IMR-90 (cell line): ENCODE measurements around the gene PDCD6IP. TPM values are rescaled to one million over a fixed set of nuclear protein-coding genes. Genes with fewer than 3 reads are reported as not detected.

ENCODE experiments used
- ATAC-seq: fragments of 200-7000 bp; cut with Tn5 transposase; 2 replicates; pipeline ENCODE4 v1.9.1; 2020; ENCODE audit warnings: low read depth, mild to moderate bottlenecking, moderate library complexity
- BruUV-seq: library from RNA; stranded (reverse); fragments of 400-500 nt; replicated peaks from 2 replicates; lab custom pipeline; 2021; lab: Mats Ljungman, UMichigan
- CTCF ChIA-PET: fragments of 300-600 bp; formaldehyde crosslinking; extraction: SDS; loops from one replicate; lab custom pipeline; 2021; ENCODE audit warnings: antibody characterized with exemption; lab: Yijun Ruan, JAX
- POLR2A ChIA-PET: fragments of 300-600 bp; sonication (Branson Sonifier 250); formaldehyde crosslinking; loops from one replicate; lab custom pipeline; 2022; ENCODE audit warnings: antibody characterized with exemption; ENCODE audit not compliant: unreplicated experiment; lab: Charles Lee
- DNase-seq: peaks from one replicate; pipeline ENCODE4 v3.0.0; 2013
- H2AFZ ChIP-seq: replicated peaks from 2 replicates; pipeline ENCODE3; 2013; ENCODE audit warnings: low read length, mild to moderate bottlenecking; ENCODE audit not compliant: poor library complexity
- H2AK5ac ChIP-seq: 2 replicates; pipeline ENCODE4 v1.6.1; 2013; ENCODE audit warnings: low read depth, low read length, inconsistent platforms
- H2AK9ac ChIP-seq: replicated peaks from 2 replicates; pipeline ENCODE3; 2013; ENCODE audit warnings: mild to moderate bottlenecking, low read depth, low read length, moderate library complexity; ENCODE audit not compliant: poor library complexity
- H2BK120ac ChIP-seq: 2 replicates; pipeline ENCODE4 v1.6.1; 2013; ENCODE audit warnings: low read depth, low read length, inconsistent platforms
- H2BK15ac ChIP-seq: 3 replicates; pipeline ENCODE4 v1.6.1; 2013; ENCODE audit warnings: low read depth, low read length, inconsistent platforms
- H2BK20ac ChIP-seq: 2 replicates; pipeline ENCODE4 v1.6.1; 2013; ENCODE audit warnings: low read depth, mild to moderate bottlenecking, inconsistent platforms, low read length, moderate library complexity
- H2BK5ac ChIP-seq: 2 replicates; pipeline ENCODE4 v1.6.1; 2013; ENCODE audit warnings: mild to moderate bottlenecking, low read depth, low read length, inconsistent platforms; ENCODE audit not compliant: poor library complexity, severe bottlenecking
- H3K14ac ChIP-seq: replicated peaks from 2 replicates; pipeline ENCODE4 v1.6.1; 2013; ENCODE audit warnings: low read depth, low read length, inconsistent platforms
- H3K18ac ChIP-seq: 2 replicates; pipeline ENCODE4 v1.6.1; 2013; ENCODE audit warnings: low read depth, low read length, control low read depth
- H3K23ac ChIP-seq: 2 replicates; pipeline ENCODE4 v1.6.1; 2013; ENCODE audit warnings: low read depth, low read length, inconsistent platforms
- H3K27ac ChIP-seq: 2 replicates; pipeline ENCODE4 v1.5.1; 2013; ENCODE audit warnings: mild to moderate bottlenecking, control low read depth, low read length; ENCODE audit not compliant: insufficient read depth
- H3K27me3 ChIP-seq: 2 replicates; pipeline ENCODE4 v1.6.1; 2013; ENCODE audit warnings: low read length; ENCODE audit not compliant: control insufficient read depth, insufficient read depth
- H3K36me3 ChIP-seq: 2 replicates; pipeline ENCODE4 v1.6.1; 2013; ENCODE audit warnings: low read length, mixed read lengths; ENCODE audit not compliant: control insufficient read depth, insufficient read depth
- H3K4ac ChIP-seq: 2 replicates; pipeline ENCODE4 v1.6.1; 2013; ENCODE audit warnings: low read depth, low read length, inconsistent platforms
- H3K4me1 ChIP-seq: 2 replicates; pipeline ENCODE4 v1.6.1; 2013; ENCODE audit warnings: low read length, mixed read lengths; ENCODE audit not compliant: control insufficient read depth, insufficient read depth
- H3K4me2 ChIP-seq: 2 replicates; pipeline ENCODE4 v1.6.1; 2013; ENCODE audit warnings: low read depth, mild to moderate bottlenecking, control low read depth, low read length, moderate library complexity
- H3K4me3 ChIP-seq: 2 replicates; pipeline ENCODE4 v1.5.1; 2013; ENCODE audit warnings: low read depth, mild to moderate bottlenecking, control low read depth, low read length, moderate library complexity; ENCODE audit not compliant: insufficient read depth
- H3K56ac ChIP-seq: 2 replicates; pipeline ENCODE4 v1.6.1; 2013; ENCODE audit warnings: low read length, inconsistent platforms; ENCODE audit not compliant: insufficient read depth; ENCODE audit errors: extremely low read depth
- H3K79me1 ChIP-seq, 2 experiments: 2 replicates each; pipeline ENCODE4 v1.6.1; 2013; ENCODE audit warnings: low read length in 2 of 2, inconsistent platforms in 1 of 2, low read depth in 1 of 2
- H3K9ac ChIP-seq: 2 replicates; pipeline ENCODE4 v1.6.1; 2013; ENCODE audit warnings: low read depth, low read length, control low read depth
- H3K9me1 ChIP-seq: 2 replicates; pipeline ENCODE4 v1.6.1; 2013; ENCODE audit warnings: low read length, inconsistent platforms; ENCODE audit not compliant: insufficient read depth
- H3K9me3 ChIP-seq: 2 replicates; pipeline ENCODE4 v1.6.1; 2013; ENCODE audit warnings: low read length; ENCODE audit not compliant: control insufficient read depth, insufficient read depth
- H4K20me1 ChIP-seq: 2 replicates; pipeline ENCODE4 v1.6.1; 2013; ENCODE audit warnings: low read length, inconsistent platforms; ENCODE audit not compliant: insufficient read depth
- H4K5ac ChIP-seq: 2 replicates; pipeline ENCODE4 v1.6.1; 2013; ENCODE audit warnings: mild to moderate bottlenecking, low read depth, low read length, control low read depth
- H4K8ac ChIP-seq, 2 experiments: 2 replicates each; pipeline ENCODE4 v1.6.1; 2013; ENCODE audit warnings: low read depth in 2 of 2, low read length in 2 of 2, control low read depth in 1 of 2, inconsistent platforms in 1 of 2
- H4K91ac ChIP-seq: 2 replicates; pipeline ENCODE4 v1.6.1; 2013; ENCODE audit warnings: low read depth, low read length, inconsistent platforms; ENCODE audit not compliant: insufficient read depth
- BHLHE40 ChIP-seq: fragments of 150-350 bp; IDR thresholded peaks from 2 replicates; pipeline ENCODE4 v1.6.1; 2016; ENCODE audit warnings: mild to moderate bottlenecking, low read depth, low read length
- CEBPB ChIP-seq: IDR thresholded peaks from 2 replicates; pipeline ENCODE4 v1.6.1; 2012; ENCODE audit warnings: low read depth, low read length, improper control_type of control experiment
- CHD1 ChIP-seq: IDR thresholded peaks from 2 replicates; pipeline ENCODE4 v1.6.1; 2012; ENCODE audit warnings: low read depth, low read length, improper control_type of control experiment
- CTCF ChIP-seq: conservative IDR thresholded peaks from 2 replicates; pipeline ENCODE4 v1.5.1; 2012; ENCODE audit warnings: mild to moderate bottlenecking, low read depth, low read length, improper control_type of control experiment
- ELK1 ChIP-seq: fragments of 150-350 bp; IDR thresholded peaks from 2 replicates; pipeline ENCODE4 v1.6.1; 2016; ENCODE audit warnings: low read depth, mild to moderate bottlenecking, low read length, moderate library complexity, borderline replicate concordance
- FOS ChIP-seq: fragments of 150-350 bp; IDR thresholded peaks from 2 replicates; pipeline ENCODE4 v1.6.1; 2016; ENCODE audit warnings: low read depth, low read length
- MAFK ChIP-seq: IDR thresholded peaks from 2 replicates; pipeline ENCODE4 v1.6.1; 2012; ENCODE audit warnings: low read depth, low read length, improper control_type of control experiment
- MAZ ChIP-seq: IDR thresholded peaks from 2 replicates; pipeline ENCODE4 v1.6.1; 2012; ENCODE audit warnings: low read depth, mild to moderate bottlenecking, low read length, improper control_type of control experiment, moderate library complexity, borderline replicate concordance
- MXI1 ChIP-seq: IDR thresholded peaks from 2 replicates; pipeline ENCODE4 v1.6.1; 2012; ENCODE audit warnings: low read depth, mild to moderate bottlenecking, low read length, moderate library complexity, borderline replicate concordance
- NFE2L2 ChIP-seq: fragments of 150-350 bp; IDR thresholded peaks from 2 replicates; pipeline ENCODE4 v1.6.1; 2016; ENCODE audit warnings: low read depth, mild to moderate bottlenecking, low read length
- POLR2A ChIP-seq: IDR thresholded peaks from 2 replicates; pipeline ENCODE4 v1.6.1; 2012; ENCODE audit warnings: mild to moderate bottlenecking, low read depth, low read length
- RAD21 ChIP-seq: IDR thresholded peaks from 2 replicates; pipeline ENCODE4 v1.6.1; 2012; ENCODE audit warnings: low read length, improper control_type of control experiment
- RCOR1 ChIP-seq: IDR thresholded peaks from 2 replicates; pipeline ENCODE4 v1.6.1; 2012; ENCODE audit warnings: mild to moderate bottlenecking, low read length, improper control_type of control experiment; ENCODE audit not compliant: insufficient replicate concordance
- RFX5 ChIP-seq: IDR thresholded peaks from 2 replicates; pipeline ENCODE4 v1.8.0; 2012; ENCODE audit warnings: low read depth, mild to moderate bottlenecking, low read length, moderate library complexity
- SMC3 ChIP-seq: fragments of 150-350 bp; IDR thresholded peaks from 2 replicates; pipeline ENCODE4 v1.6.1; 2016; ENCODE audit warnings: low read depth, mild to moderate bottlenecking, antibody characterized with exemption, low read length, moderate library complexity
- USF2 ChIP-seq: fragments of 150-350 bp; IDR thresholded peaks from 2 replicates; pipeline ENCODE4 v1.6.1; 2017; ENCODE audit warnings: mild to moderate bottlenecking, antibody characterized with exemption, low read length, low read depth
- WGBS, 2 experiments: methylation state at CpG; one replicate each; pipeline versions ENCODE4 v1.1.5 to v1.1.7; 2013; ENCODE audit warnings: missing lambda C conversion rate in 2 of 2; ENCODE audit not compliant: insufficient read length in 1 of 2; ENCODE audit errors: extremely low coverage in 2 of 2; 5-methylcytosine and 5-hydroxymethylcytosine counted together
- dilution Hi-C: fragments of 300-500 bp; cut with HindIII; formaldehyde crosslinking; loops from one replicate; pipeline ENCODE4 v1.14.3; 2018; ENCODE audit warnings: low sequenced_read_pairs; ENCODE audit not compliant: unreplicated experiment
- in situ Hi-C: fragments of 300-500 bp; cut with MboI; formaldehyde crosslinking; loops from 3 replicates; pipeline ENCODE4 v1.14.3; 2019; ENCODE audit warnings: low sequenced_read_pairs, inconsistent platforms, mixed read lengths
- intact Hi-C: fragments of 100-400 bp; cut with micrococcal nuclease; formaldehyde crosslinking; loops from 2 replicates; pipeline ENCODE4 v1.10.0; 2022
- polyA plus RNA-seq, 3 experiments: library from polyadenylated mRNA; depleted of rRNA; stranded (reverse); fragments of >200 nt; gene quantifications; 2 replicates each; pipeline ENCODE4 v1.2.3, GENCODE V29; 2012; ENCODE audit warnings: low replicate concordance in 1 of 3
- total RNA-seq: library from RNA; depleted of rRNA; stranded (reverse); fragments of >200 nt; gene quantifications from 2 replicates; pipeline ENCODE4 v1.2.3, GENCODE V29; 2012

PDCD6IP gene
- total and polyA plus RNA-seq, 2 of the 4 experiments (the other 2 are of a cell fraction) = 68.1 to 78.3 TPM

GRCh38 chr3:33874815-33875214 is 76.4 kb downstream of the PDCD6IP start:
- no peak for DNase-seq
- no peak overlapping the region for H3K27ac ChIP-seq
- no peaks in the 10 kb centered on the region for H3K9me1 ChIP-seq
- no peak overlapping the region for H2AK9ac ChIP-seq
- peaks cover 3% of the 10 kb centered on the region; the same call in 1 of the 2 replicates for H3K36me3 ChIP-seq
- no peak overlapping the region for H3K23ac ChIP-seq
- H3K4me1 ChIP-seq = no peaks in the 10 kb centered on the region
- no peak overlapping the region for H2BK5ac ChIP-seq
- no peak for ATAC-seq
- no peak overlapping the region for H4K5ac ChIP-seq
- H3K56ac ChIP-seq = no peak overlapping the region
- no peaks in the 10 kb centered on the region for H3K79me1 ChIP-seq
- H2BK20ac ChIP-seq = no peak overlapping the region
- H3K18ac ChIP-seq = no peak overlapping the region
- H3K9me3 ChIP-seq = no peaks in the 10 kb centered on the region
- no peak overlapping the region for H2BK15ac ChIP-seq
- H4K91ac ChIP-seq = no peak overlapping the region
- H2BK120ac ChIP-seq = no peak overlapping the region
- no peak overlapping the region for H2AFZ ChIP-seq
- WGBS, 2 experiments = no CpG with 5 or more reads among the region's 1 CpG
- BruUV-seq = no TSS peak
- intact Hi-C loops (no loop called here), in situ Hi-C loops (no loop called here), dilution Hi-C loops (no loop called here)
- H3K4me3 ChIP-seq = no peak overlapping the region
- H4K8ac ChIP-seq = no peak overlapping the region
- H3K9ac ChIP-seq = no peak overlapping the region
- CTCF ChIA-PET = interaction anchor here (0.9 kb wide), 1 partner anchor 9 kb away, joined by 3 read pairs; no protein-coding TSS in a partner anchor
- H2AK5ac ChIP-seq = no peak overlapping the region
- H3K4ac ChIP-seq = no peak overlapping the region
- no peaks in the 10 kb centered on the region for H3K27me3 ChIP-seq
- TF ChIP-seq MAZ (no peak), USF2 (no peak), RFX5 (no peak), ELK1 (no peak), CEBPB (no peak), MXI1 (no peak), POLR2A (no peak), RCOR1 (no peak), CHD1 (no peak), MAFK (no peak), RAD21 (no peak), SMC3 (no peak), BHLHE40 (no peak), NFE2L2 (no peak), CTCF (no peak), FOS (no peak)
- POLR2A ChIA-PET = no interaction called here
- no peaks in the 10 kb centered on the region for H4K20me1 ChIP-seq
- no peak overlapping the region for H3K4me2 ChIP-seq
- no peak overlapping the region for H3K14ac ChIP-seq
